Astrocyte (in vitro differentiated cells and primary cell): ENCODE data around the gene TRIM26.

Experiments used
- CTCF ChIP-seq: IDR thresholded peaks from 2 replicates; pipeline ENCODE4 v1.5.1; 2011; ENCODE audit warnings: low read depth, mild to moderate bottlenecking, inconsistent platforms, low read length, moderate library complexity; ENCODE audit not compliant: insufficient read depth
- EZH2 ChIP-seq: IDR thresholded peaks from 2 replicates; pipeline ENCODE4 v1.6.1; 2012; ENCODE audit warnings: mild to moderate bottlenecking, low read length, inconsistent platforms; ENCODE audit not compliant: insufficient read depth

GRCh38 chr6:30206799-30207618 lies 6.2 kb downstream of the TRIM26 start:
- TF ChIP-seq CTCF (no peak), EZH2 (no peak)
